ENCODE results near the gene PSD4. TPM values are rescaled to one million over a fixed set of nuclear protein-coding genes. Genes with fewer than 3 reads are reported as not detected.

Gene PSD4
- total and polyA plus RNA-seq, 2 of the 8 experiments (the other 6 are each of a cell fraction or from before 2014, with no cell fraction given) = 0.53 to 1.2 TPM

DNA sequence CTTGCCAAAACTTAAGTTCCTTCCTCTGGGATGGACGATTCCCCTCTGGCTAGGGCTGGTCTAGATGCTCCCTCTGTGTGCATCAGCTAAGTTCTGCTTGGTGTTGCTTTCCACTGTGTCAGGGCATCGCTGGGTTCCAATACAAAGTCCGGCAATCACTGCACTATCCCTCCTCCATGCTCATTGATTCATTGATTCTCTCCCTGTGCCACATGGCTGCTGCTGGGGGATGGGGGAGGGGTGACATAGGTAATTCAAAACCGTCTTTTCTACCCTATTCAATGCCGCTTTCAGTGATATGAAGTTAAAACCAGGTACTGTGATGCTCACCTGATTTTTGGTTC is 23.5 kb upstream of the PSD4 start:
- DNase-seq (ENCODE audit: low read depth in 1 of 2, low spot score in 2 of 2) (peak in 1 of 2 experiments; percentile 23), FAIRE-seq (no peak)
- Histone ChIP-seq H3K14ac (ENCODE audit: insufficient read length) (no peak overlapping the region), H2BK20ac (ENCODE audit: low read length) (no peak overlapping the region), H4K91ac (replicated peaks; ENCODE audit: insufficient read length, low read length) (no peak overlapping the region), H3K23me2 (ENCODE audit: low read depth, low read length) (no peaks in the 10 kb centered on the region), H2AFZ (ENCODE audit: low read length) (peak overlapping the region; percentile 81), H3K79me1 (ENCODE audit: low read depth, low read length) (no peaks in the 10 kb centered on the region; the same call in 1 of the 2 replicates), H3K27me3 (replicated peaks in 1 of 4; ENCODE audit: control insufficient read depth in 3 of 4, extremely low read depth in 1 of 4, insufficient read depth in 3 of 4, low read length in 3 of 4) (peaks cover 0 to 3% (median 0%) of the 10 kb centered on the region in 4 experiments; a peak in 2 of 7 replicates), H4K20me1 (replicated peaks in 1 of 2; ENCODE audit: control insufficient read depth in 1 of 2, insufficient read depth in 2 of 2, low read length in 2 of 2) (no peaks in the 10 kb centered on the region), H3K18ac (ENCODE audit: extremely low read depth, low read length) (no peak overlapping the region), H3K27ac (ENCODE audit: low read depth, low read length) (no peak overlapping the region), H3K36me3 (ENCODE audit: control insufficient read depth in 2 of 4, insufficient read depth in 4 of 4, low read length in 3 of 4) (no peaks in the 10 kb centered on the region), H3K79me2 (ENCODE audit: control insufficient read depth in 1 of 2, insufficient read depth in 2 of 2, low read length in 2 of 2) (no peaks in the 10 kb centered on the region), H2BK12ac (ENCODE audit: low read depth, low read length) (0 out of 2 replicates have a peak overlapping the region, but pooled peaks have one; percentile 39), H3K4me2 (ENCODE audit: insufficient read depth in 1 of 2, low read depth in 2 of 2, low read length in 2 of 2) (no peak overlapping the region), H3K9ac (replicated peaks in 1 of 4; ENCODE audit: extremely low read depth in 1 of 4, low read depth in 3 of 4, low read length in 3 of 4) (no peak overlapping the region), H4K8ac (ENCODE audit: extremely low read depth, insufficient read depth, low read length) (no peak overlapping the region; the same call in 1 of the 2 replicates), H2AK5ac (ENCODE audit: low read depth, low read length) (no peak overlapping the region), H2BK5ac (ENCODE audit: low read depth, low read length) (no peak overlapping the region), H3K4ac (replicated peaks; ENCODE audit: insufficient read length, low read depth, low read length) (no peak overlapping the region), H3K4me1 (replicated peaks in 1 of 4; ENCODE audit: control insufficient read depth in 3 of 4, insufficient read depth in 4 of 4, low read length in 3 of 4) (no peaks in the 10 kb centered on the region), H3K56ac (replicated peaks; ENCODE audit: insufficient read length, low read depth, low read length) (no peak overlapping the region), H2BK120ac (replicated peaks; ENCODE audit: low read depth, low read length) (no peak overlapping the region), H3K9me3 (ENCODE audit: insufficient read depth in 2 of 2, low read depth in 1 of 2, low read length in 1 of 2) (no peaks in the 10 kb centered on the region), H2BK15ac (ENCODE audit: low read length) (no peak overlapping the region), H4K5ac (ENCODE audit: insufficient read length, low read depth, low read length) (no peak overlapping the region), H3K23ac (ENCODE audit: insufficient read length) (no peak overlapping the region), H3K4me3 (ENCODE audit: extremely low read depth in 1 of 4, insufficient read depth in 2 of 4, low read depth in 3 of 4, low read length in 4 of 4) (no peak overlapping the region)
- ChIA-PET CTCF (ENCODE audit: partially characterized antibody) (interaction anchor here (1.1 to 3.7 kb wide), 4 partner anchors 12 to 54 kb away, joined by 4 to 46 read pairs (median 6); no protein-coding TSS in a partner anchor), POLR2A (ENCODE audit: partially characterized antibody) (no interaction called here)
- TF ChIP-seq CBX8 (IDR thresholded peaks at IDR 0.05; ENCODE audit: borderline replicate concordance, low read depth, low read length) (no peak), RFX5 (IDR thresholded peaks at IDR 0.05; ENCODE audit: borderline replicate concordance, low read depth, low read length) (no peak), SIN3A (conservative IDR thresholded peaks at IDR 0.05 in 1 of 2, IDR thresholded peaks at IDR 0.05 in 1 of 2; ENCODE audit: low read depth in 1 of 2, low read length in 2 of 2) (no peak), RAD21 (IDR thresholded peaks at IDR 0.05 in 1 of 2, conservative IDR thresholded peaks at IDR 0.05 in 1 of 2; ENCODE audit: low read depth in 2 of 2, low read length in 2 of 2) (no peak), BACH1 (IDR thresholded peaks at IDR 0.05; ENCODE audit: low read length) (no peak), FOSL1 (IDR thresholded peaks at IDR 0.05; ENCODE audit: insufficient read depth, low read depth, low read length) (no peak)
- 86% methylated on average over 5 of the region's 5 CpGs; no CpG with 5 or more reads in 1 of the 2 experiments for WGBS, 2 experiments (ENCODE audit: extremely low coverage in 1 of 2, insufficient coverage in 1 of 2, insufficient read length in 1 of 2, insufficient replicate concordance in 2 of 2, low coverage in 1 of 2, low lambda C conversion rate in 2 of 2, missing lambda C conversion rate in 1 of 2)
